ENCODE measurements around the gene CCT3. TPM values are rescaled to one million over a fixed set of nuclear protein-coding genes. Genes with fewer than 3 reads are reported as not detected.

Gene CCT3
- polyA plus RNA-seq, 1 donor = 215 TPM

- Histone ChIP-seq H3K9me3 (ENCODE audit: control insufficient read depth, low read depth, low read length) (no peaks in the 10 kb centered on the region), H3K4me3 (ENCODE audit: low read length) (peak overlapping the region; percentile 82), H3K36me3 (ENCODE audit: control insufficient read depth, insufficient read depth, low read length) (peaks cover 26% of the 10 kb centered on the region), H3K27ac (ENCODE audit: low read length) (peak overlapping the region; percentile 80), H3K4me1 (ENCODE audit: control insufficient read depth, insufficient read depth, low read length) (peaks cover 23% of the 10 kb centered on the region), H3K27me3 (ENCODE audit: control insufficient read depth, insufficient read depth, low read length) (no peaks in the 10 kb centered on the region)
- DNase-seq = peak; percentile 58 to 88
- 0% methylated on average over 2 of the region's 22 CpGs for WGBS (ENCODE audit: insufficient coverage, low lambda C conversion rate)
Observed at GRCh38 chr1:156281693-156282478, 56.2 kb downstream of the CCT3 start.

- no peak overlapping the region for H3K27ac ChIP-seq (ENCODE audit: low read length)
- H3K4me1 ChIP-seq (ENCODE audit: control insufficient read depth, insufficient read depth, low read length) = peaks cover 23% of the 10 kb centered on the region
- no peaks in the 10 kb centered on the region for H3K9me3 ChIP-seq (ENCODE audit: control insufficient read depth, low read depth, low read length)
- no peak for DNase-seq
- no CpG with 5 or more reads among the region's 8 CpGs for WGBS (ENCODE audit: insufficient coverage, low lambda C conversion rate)
- H3K27me3 ChIP-seq (ENCODE audit: control insufficient read depth, insufficient read depth, low read length) = no peaks in the 10 kb centered on the region
- peak overlapping the region; percentile 82 for H3K4me3 ChIP-seq (ENCODE audit: low read length)
- peaks cover 32% of the 10 kb centered on the region for H3K36me3 ChIP-seq (ENCODE audit: control insufficient read depth, insufficient read depth, low read length)
Observed at GRCh38 chr1:156281281-156281680, 56.8 kb downstream of the CCT3 start.

- peaks cover 40% of the 10 kb centered on the region for H3K36me3 ChIP-seq (ENCODE audit: control insufficient read depth, insufficient read depth, low read length)
- no peaks in the 10 kb centered on the region for H3K9me3 ChIP-seq (ENCODE audit: control insufficient read depth, low read depth, low read length)
- H3K4me3 ChIP-seq (ENCODE audit: low read length) = no peak overlapping the region
- H3K27ac ChIP-seq (ENCODE audit: low read length) = no peak overlapping the region
- no CpG with 5 or more reads among the region's 3 CpGs for WGBS (ENCODE audit: insufficient coverage, low lambda C conversion rate)
- no peak for DNase-seq
- peaks cover 23% of the 10 kb centered on the region for H3K4me1 ChIP-seq (ENCODE audit: control insufficient read depth, insufficient read depth, low read length)
- H3K27me3 ChIP-seq (ENCODE audit: control insufficient read depth, insufficient read depth, low read length) = no peaks in the 10 kb centered on the region
Observed at GRCh38 chr1:156279837-156280236, 58.3 kb downstream of the CCT3 start.

DNA sequence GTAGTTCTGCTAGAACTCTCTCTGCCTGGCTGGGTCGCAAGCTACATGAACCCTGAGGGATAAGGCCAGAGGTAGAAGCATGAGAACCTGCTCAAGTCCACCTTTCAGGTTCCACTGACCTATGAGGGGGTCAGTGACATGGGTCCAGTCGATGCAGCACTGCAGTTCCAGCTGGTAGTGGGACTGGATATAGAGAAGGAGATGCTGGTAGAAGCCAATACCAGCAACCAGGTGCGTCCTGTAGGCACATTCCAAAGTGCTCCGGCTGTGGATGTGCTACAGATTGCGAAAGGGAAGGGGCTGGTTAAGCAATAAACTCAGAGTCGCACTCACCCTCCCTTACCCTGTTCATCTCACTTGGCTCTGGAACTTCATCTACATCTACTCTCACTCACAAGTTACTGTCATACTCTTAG, 61.1 kb downstream of the CCT3 start:
- DNase-seq = no peak
- Histone ChIP-seq H3K27me3 (ENCODE audit: control insufficient read depth, insufficient read depth, low read length) (no peaks in the 10 kb centered on the region), H3K36me3 (ENCODE audit: control insufficient read depth, insufficient read depth, low read length) (peaks cover 66% of the 10 kb centered on the region), H3K27ac (ENCODE audit: low read length) (no peak overlapping the region), H3K9me3 (ENCODE audit: control insufficient read depth, low read depth, low read length) (no peaks in the 10 kb centered on the region), H3K4me1 (ENCODE audit: control insufficient read depth, insufficient read depth, low read length) (peaks cover 9% of the 10 kb centered on the region), H3K4me3 (ENCODE audit: low read length) (no peak overlapping the region)
- no CpG with 5 or more reads among the region's 6 CpGs for WGBS (ENCODE audit: insufficient coverage, low lambda C conversion rate)

- H3K4me1 ChIP-seq (ENCODE audit: control insufficient read depth, insufficient read depth, low read length) = peaks cover 7% of the 10 kb centered on the region
- no peak for DNase-seq
- H3K4me3 ChIP-seq (ENCODE audit: low read length) = no peak overlapping the region
- no peaks in the 10 kb centered on the region for H3K27me3 ChIP-seq (ENCODE audit: control insufficient read depth, insufficient read depth, low read length)
- peaks cover 70% of the 10 kb centered on the region for H3K36me3 ChIP-seq (ENCODE audit: control insufficient read depth, insufficient read depth, low read length)
- H3K9me3 ChIP-seq (ENCODE audit: control insufficient read depth, low read depth, low read length) = no peaks in the 10 kb centered on the region
- H3K27ac ChIP-seq (ENCODE audit: low read length) = no peak overlapping the region
Observed at GRCh38 chr1:156276532-156276931, 61.6 kb downstream of the CCT3 start.

DNA sequence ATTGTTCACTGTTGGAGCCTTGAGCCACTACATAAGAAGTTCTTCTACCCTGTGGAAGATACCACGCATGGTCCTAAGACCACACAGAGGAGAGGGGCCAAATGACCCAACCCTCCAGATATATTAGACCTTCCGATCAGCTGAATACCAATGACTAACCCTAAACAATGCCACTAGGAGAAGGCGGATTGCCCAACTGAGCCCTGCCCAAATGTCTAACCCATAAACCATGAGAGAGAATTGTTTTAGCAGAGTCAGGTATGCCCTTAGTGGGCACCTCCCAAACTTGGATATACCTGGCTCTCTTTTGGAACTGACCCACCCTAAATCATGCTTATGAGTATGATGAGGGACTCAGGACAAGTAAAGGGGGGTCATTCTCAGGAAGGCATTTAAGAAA, 67.8 kb downstream of the CCT3 start:
- no peaks in the 10 kb centered on the region for H3K9me3 ChIP-seq (ENCODE audit: control insufficient read depth, low read depth, low read length)
- no peaks in the 10 kb centered on the region for H3K27me3 ChIP-seq (ENCODE audit: control insufficient read depth, insufficient read depth, low read length)
- no peak overlapping the region for H3K27ac ChIP-seq (ENCODE audit: low read length)
- peaks cover 83% of the 10 kb centered on the region for H3K36me3 ChIP-seq (ENCODE audit: control insufficient read depth, insufficient read depth, low read length)
- no peak overlapping the region for H3K4me3 ChIP-seq (ENCODE audit: low read length)
- no peaks in the 10 kb centered on the region for H3K4me1 ChIP-seq (ENCODE audit: control insufficient read depth, insufficient read depth, low read length)
- no CpG with 5 or more reads among the region's 3 CpGs for WGBS (ENCODE audit: insufficient coverage, low lambda C conversion rate)
- no peak for DNase-seq

DNA sequence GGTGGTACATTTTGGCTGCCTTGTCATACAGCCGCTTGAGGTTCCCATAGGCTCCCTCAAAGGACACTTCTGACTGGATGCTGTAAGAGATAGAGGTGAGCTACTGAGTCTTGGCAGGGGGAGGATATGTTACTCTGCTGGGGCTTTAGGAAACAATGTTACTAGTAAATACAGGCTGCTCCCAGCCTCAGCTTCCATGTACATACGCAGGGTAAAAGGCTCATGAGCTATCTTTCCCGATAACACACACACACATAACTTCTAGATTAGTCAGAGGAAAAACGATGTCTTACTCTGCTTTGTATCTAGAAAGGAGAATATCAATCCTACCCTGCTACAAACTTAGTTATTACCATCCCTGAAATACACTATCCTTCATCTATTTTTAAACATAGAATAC, 69.8 kb downstream of the CCT3 start:
- Histone ChIP-seq H3K27ac (ENCODE audit: low read length) (no peak overlapping the region), H3K4me1 (ENCODE audit: control insufficient read depth, insufficient read depth, low read length) (no peaks in the 10 kb centered on the region), H3K36me3 (ENCODE audit: control insufficient read depth, insufficient read depth, low read length) (peaks cover 77% of the 10 kb centered on the region), H3K27me3 (ENCODE audit: control insufficient read depth, insufficient read depth, low read length) (no peaks in the 10 kb centered on the region), H3K9me3 (ENCODE audit: control insufficient read depth, low read depth, low read length) (no peaks in the 10 kb centered on the region), H3K4me3 (ENCODE audit: low read length) (no peak overlapping the region)
- WGBS (ENCODE audit: insufficient coverage, low lambda C conversion rate) = no CpG with 5 or more reads among the region's 4 CpGs
- DNase-seq = no peak

DNA sequence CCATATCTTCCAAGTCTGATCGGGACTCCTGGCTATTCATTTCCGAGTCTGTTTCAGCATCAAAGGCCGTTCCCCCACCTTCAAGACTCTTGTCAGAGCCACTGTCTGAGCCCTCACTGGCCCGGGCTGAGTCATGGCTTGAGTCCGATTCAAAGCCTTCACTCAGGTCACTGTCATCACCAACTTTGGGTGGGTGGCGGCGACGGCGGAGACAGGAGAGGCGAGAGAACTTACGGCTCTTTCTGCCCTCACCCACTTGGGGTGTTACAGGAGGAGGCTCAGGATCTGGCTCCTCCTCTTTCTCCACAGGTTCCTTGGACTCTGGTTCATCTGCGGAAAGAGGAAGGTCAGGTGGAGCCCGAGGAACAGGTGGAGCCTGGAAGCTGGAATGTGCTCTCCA, 72.0 kb downstream of the CCT3 start:
- Histone ChIP-seq H3K27me3 (ENCODE audit: control insufficient read depth, insufficient read depth, low read length) (no peaks in the 10 kb centered on the region), H3K9me3 (ENCODE audit: control insufficient read depth, low read depth, low read length) (no peaks in the 10 kb centered on the region), H3K27ac (ENCODE audit: low read length) (no peak overlapping the region), H3K4me1 (ENCODE audit: control insufficient read depth, insufficient read depth, low read length) (no peaks in the 10 kb centered on the region), H3K36me3 (ENCODE audit: control insufficient read depth, insufficient read depth, low read length) (peaks cover 79% of the 10 kb centered on the region), H3K4me3 (ENCODE audit: low read length) (no peak overlapping the region)
- DNase-seq = no peak
- WGBS (ENCODE audit: insufficient coverage, low lambda C conversion rate) = no CpG with 5 or more reads among the region's 13 CpGs

GRCh38 chr1:156263288-156263655, 74.8 kb downstream of the CCT3 start:
- H3K9me3 ChIP-seq (ENCODE audit: control insufficient read depth, low read depth, low read length) = no peaks in the 10 kb centered on the region
- H3K36me3 ChIP-seq (ENCODE audit: control insufficient read depth, insufficient read depth, low read length) = peaks cover 90% of the 10 kb centered on the region
- no peak for DNase-seq
- no peaks in the 10 kb centered on the region for H3K4me1 ChIP-seq (ENCODE audit: control insufficient read depth, insufficient read depth, low read length)
- H3K27me3 ChIP-seq (ENCODE audit: control insufficient read depth, insufficient read depth, low read length) = no peaks in the 10 kb centered on the region
- no CpG with 5 or more reads among the region's 9 CpGs for WGBS (ENCODE audit: insufficient coverage, low lambda C conversion rate)
- H3K4me3 ChIP-seq (ENCODE audit: low read length) = no peak overlapping the region
- H3K27ac ChIP-seq (ENCODE audit: low read length) = no peak overlapping the region

DNA sequence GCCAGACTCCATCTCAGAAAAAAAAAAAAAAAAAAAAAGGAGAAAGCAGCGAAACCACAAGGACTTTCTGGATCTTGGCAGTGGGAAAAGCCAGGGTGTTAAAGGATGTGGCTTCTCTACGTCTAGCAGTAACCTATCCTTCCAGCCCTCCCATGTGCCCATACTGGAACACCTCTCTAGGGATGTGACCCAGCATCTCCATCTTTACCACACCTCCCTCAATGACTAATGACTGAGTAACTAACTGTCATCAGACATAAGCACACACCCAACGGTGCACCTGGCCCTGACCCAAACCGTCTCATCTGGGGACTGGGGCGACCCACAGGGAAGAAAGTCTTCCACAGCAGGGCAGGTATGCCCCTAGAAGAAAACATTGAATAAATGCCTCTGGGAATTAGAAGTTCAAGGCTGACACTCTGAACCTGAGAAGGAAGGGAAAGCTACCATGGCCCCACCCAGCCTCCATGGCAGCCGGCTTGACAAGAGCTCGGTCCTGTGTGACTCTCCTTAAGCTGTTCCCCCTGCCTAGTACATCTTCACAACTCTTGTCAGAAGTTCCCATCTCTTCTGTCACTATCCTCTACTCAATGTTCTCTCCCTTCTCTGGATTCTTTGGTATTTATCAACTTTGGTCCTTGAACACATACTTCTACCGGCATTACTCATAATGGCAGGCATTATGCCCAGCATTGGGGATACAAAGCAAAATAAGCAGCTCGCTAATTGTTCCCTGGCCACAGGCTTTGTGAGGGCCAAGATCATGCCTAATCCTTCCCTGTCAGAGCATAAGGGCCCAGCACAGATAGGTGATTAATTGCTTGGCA, 75.4 kb downstream of the CCT3 start:
- Histone ChIP-seq H3K27ac (ENCODE audit: low read length) (no peak overlapping the region), H3K27me3 (ENCODE audit: control insufficient read depth, insufficient read depth, low read length) (no peaks in the 10 kb centered on the region), H3K4me1 (ENCODE audit: control insufficient read depth, insufficient read depth, low read length) (no peaks in the 10 kb centered on the region), H3K4me3 (ENCODE audit: low read length) (no peak overlapping the region), H3K36me3 (ENCODE audit: control insufficient read depth, insufficient read depth, low read length) (peaks cover 90% of the 10 kb centered on the region), H3K9me3 (ENCODE audit: control insufficient read depth, low read depth, low read length) (no peaks in the 10 kb centered on the region)
- WGBS (ENCODE audit: insufficient coverage, low lambda C conversion rate) = no CpG with 5 or more reads among the region's 9 CpGs
- no peak for DNase-seq
